HG02870 (cell line): Measurements from ENCODE around the gene IL7R.

Experiments used
- ATAC-seq: cut with Tn5 transposase; IDR thresholded peaks from one replicate; pipeline ENCODE4 v1.9.1; 2021; ENCODE audit warnings: mild to moderate bottlenecking, moderate library complexity; ENCODE audit not compliant: unreplicated experiment

The IL7R gene

GRCh38 chr5:35903631-35904203, 47.0 kb downstream of the IL7R start:
- no peak for ATAC-seq

GRCh38 chr5:35904443-35905132, 47.9 kb downstream of the IL7R start:
- peak; percentile 64 for ATAC-seq

DNA sequence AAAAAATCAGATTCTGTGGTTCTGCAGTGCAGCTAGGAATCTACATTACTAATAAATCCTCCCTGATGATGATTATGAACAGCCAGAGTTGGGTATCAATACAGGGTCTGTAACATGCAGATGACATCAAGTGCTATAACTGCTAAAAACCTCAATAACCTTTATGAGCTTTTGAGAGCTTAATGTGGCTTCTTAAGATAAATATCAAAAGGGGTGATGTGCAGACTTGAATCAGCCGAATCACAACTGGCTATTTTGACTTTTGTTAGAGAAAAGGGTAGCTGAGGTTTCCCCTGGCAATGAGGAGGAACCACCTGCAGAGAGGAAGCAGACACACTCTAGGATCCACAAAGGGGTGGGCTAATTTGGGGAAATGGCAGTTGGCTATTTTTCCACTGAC, 51.5 kb downstream of the IL7R start:
- no peak for ATAC-seq

DNA sequence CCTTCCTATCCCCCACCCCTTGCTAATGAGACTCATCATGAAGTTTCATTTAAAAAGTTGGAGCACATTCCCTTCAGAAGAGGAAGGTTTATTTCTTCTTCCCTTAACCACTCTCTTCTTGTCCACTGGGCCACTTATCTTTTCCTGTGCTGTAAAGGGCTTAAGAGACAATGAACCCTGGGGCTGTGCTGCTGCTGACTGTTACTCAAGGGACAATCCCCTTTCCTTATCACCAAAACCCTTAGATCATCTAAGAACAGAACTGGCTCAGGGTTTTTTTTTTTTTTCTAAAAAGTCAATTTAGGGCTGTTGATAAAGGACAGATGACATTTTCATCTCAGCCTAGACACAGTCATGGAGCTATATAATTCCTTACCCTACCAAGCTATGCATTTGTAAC, 52.1 kb downstream of the IL7R start:
- ATAC-seq: no peak

- no peak for ATAC-seq
Observed at GRCh38 chr5:35919191-35919590, 62.5 kb downstream of the IL7R start.

GRCh38 chr5:35920890-35921289, 64.2 kb downstream of the IL7R start:
- ATAC-seq: no peak

GRCh38 chr5:35921930-35922329, 65.2 kb downstream of the IL7R start:
- ATAC-seq: no peak

- ATAC-seq: no peak
Observed at GRCh38 chr5:35922468-35922867, 65.8 kb downstream of the IL7R start.

GRCh38 chr5:35924122-35924949, 67.6 kb downstream of the IL7R start:
- no peak for ATAC-seq

DNA sequence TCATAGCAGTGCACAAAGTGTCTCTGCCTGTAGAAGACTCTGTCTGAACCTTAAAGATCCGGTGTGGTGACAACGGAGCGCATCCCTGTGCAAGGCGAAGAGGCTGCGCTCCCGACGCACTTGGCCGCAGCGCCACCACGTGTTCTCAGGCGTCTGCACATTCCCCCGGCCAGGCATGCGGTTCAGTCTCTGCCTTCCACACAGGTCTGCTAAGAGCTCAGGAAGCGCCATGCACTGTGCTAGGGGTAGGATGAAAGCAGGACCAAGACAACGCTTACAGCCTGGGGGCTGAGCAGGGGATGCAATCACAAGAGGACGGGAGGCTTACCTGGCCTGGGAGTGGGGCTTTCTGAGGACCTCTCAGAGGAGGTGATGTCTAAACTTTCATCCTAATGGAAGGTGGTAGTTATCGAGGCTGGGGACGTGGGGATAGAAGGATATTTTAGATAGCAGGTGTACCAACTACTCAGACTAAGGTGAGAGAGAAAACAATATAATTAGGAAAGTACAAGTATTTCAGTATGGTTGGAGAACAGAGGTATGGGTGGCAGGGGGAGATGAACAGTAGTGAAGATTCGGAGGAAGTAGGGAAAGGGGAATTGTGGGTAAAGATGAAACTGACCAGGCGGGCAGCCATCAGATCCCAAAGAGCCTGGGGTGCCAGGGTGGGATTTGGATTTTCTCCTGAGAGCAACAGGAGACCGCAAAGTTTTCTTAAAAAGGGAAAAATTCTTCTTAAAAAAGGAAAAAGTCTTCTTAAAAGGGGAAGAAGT, 68.4 kb downstream of the IL7R start:
- peak; percentile 83 for ATAC-seq

GRCh38 chr5:35926389-35927051, 69.8 kb downstream of the IL7R start:
- ATAC-seq: no peak
